Middle frontal gyrus (tissue), 1 donor: ENCODE measurements around the gene CEP85L.

Experiments used
- DNase-seq: peaks from one replicate; pipeline ENCODE4 v3.0.0-alpha.2; 2015; ENCODE audit warnings: low spot score; ENCODE audit errors: extremely low spot score

Gene CEP85L

DNA sequence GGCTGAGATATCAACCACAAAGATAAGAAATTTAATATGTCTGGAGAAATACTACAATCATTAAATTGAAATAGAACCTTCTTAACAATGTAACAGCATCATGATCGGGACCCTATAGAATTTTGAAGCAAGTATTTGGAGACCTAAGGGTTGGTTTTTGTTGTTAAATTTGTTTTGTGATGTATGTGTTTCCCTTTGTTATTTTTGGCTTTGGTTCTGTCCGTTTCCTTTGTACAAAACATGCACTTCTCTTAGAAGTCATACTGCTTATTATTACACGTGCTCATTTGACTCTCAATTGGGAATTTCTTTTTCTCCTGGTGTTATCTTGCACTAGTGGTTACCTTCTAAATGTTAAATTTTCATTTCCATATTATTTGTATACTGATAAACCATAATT, 107.3 kb downstream of the CEP85L start:
- no peak for DNase-seq

DNA sequence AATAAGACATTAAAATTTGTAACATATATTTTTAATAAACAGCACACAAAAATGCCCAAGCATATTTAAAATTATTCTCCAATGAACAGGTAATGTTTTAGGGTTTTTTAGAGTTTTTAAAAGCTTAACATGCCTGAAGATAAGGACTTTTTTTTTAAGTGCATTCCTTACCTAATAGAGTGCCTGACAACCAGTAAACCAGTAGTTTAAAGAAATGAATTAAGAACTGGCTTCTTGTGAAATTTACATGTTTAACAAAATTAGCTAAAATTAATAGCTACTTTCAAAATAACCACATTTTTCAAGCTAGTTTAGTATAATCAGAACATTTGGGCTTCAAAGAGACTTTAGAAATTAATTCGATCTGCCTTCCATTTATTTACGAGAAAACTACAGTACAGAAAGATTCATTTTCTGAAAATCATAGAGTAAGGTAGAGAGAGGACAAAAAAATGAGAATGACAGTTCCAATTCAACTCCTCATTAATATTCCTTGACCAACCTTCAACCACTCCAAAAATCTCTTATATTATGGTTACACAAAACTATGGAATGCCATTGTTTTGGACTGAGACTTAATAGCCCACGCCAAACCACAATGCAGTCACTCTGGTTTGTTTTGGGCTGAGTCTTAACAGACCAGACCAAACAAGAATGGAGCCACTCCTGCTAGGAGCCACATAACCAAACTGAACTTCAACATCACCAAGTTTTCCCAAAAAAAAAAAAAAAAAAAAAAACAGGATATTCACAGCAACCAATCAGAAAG, 109.0 kb downstream of the CEP85L start:
- DNase-seq, result no peak

DNA sequence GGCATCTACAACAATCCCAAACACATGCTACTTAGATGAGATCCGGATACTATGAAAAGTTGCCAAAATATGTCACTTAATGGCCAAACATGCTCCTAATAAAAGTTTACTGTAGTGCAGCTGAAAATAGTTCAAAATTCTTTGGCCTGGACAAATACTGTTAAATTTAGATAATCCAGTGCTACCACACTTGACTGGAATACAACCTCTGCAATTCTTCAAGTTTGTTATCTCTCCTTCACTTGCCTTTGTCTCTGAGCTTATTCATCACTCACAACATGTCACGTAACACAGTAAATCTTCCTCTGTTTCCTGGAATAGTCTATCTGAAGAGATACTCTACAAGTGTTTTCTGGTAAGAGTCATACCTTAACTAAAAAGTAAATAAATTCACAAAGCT, 113.8 kb downstream of the CEP85L start:
- no peak for DNase-seq

DNA sequence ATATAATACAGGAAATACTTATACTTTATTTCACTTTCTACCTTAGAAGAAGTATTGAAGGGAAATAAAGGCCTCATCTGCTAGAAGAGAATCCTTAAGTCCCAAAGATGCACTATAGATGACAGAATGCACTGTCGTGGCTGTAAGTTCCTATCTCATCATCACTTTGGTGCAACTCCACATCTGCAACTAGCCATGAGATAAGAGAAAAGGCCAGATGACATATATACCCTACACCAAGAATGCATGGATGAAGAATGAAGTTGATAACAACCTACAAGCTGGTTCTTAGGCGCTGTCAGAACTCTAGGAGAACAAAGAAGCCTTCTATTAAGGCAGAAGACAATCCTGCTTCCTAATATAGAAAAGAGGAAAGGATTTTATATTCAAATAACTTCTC, 114.9 kb downstream of the CEP85L start:
- no peak for DNase-seq

DNA sequence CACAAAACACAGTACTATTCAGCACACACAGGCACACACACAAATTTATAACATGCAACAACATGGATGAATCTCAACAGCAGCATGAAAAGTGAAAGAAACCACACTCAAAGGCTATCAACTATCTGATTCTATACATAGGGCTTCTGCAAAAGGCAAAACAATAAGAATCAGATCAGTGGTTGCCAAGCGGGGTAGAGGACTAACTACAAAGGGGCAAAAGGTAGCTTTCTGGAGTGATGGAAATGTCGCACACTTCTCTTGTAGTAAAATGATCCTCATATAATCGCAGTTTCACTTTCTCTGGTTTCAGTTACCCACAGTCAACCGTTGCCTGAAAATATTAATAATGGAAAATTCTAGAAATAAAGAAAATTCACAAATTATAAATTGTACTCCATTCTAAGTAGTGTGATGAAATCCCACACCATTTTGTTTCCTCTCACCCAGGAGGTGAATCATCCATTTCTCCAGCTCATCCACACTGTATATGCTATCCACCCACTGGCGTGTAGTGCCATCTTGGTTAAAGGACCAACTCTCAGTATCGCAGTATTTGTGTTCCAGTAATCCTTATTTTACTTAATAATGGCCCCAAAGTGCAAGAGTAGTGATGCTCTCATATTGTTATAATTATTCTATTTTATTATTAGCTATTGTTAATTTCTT, 116.1 kb downstream of the CEP85L start:
- no peak for DNase-seq

DNA sequence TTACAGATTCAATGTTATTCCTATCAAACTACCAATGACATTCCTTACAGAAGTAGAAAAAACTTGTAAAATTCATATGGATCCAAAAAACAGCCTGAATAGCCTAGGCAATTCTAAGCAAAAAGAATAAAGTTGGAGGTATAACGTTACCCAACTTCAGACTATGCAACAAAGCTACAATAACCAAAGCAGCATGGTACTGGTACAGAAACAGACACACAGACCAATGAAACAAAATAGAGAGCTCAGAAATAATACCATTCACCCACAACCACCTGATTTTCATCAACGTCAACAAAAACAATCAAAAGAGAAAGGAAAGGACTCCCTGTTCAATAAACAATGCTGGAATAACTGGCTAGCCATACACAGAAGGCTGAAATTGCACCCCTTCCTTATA, 120.4 kb downstream of the CEP85L start:
- DNase-seq, result no peak

DNA sequence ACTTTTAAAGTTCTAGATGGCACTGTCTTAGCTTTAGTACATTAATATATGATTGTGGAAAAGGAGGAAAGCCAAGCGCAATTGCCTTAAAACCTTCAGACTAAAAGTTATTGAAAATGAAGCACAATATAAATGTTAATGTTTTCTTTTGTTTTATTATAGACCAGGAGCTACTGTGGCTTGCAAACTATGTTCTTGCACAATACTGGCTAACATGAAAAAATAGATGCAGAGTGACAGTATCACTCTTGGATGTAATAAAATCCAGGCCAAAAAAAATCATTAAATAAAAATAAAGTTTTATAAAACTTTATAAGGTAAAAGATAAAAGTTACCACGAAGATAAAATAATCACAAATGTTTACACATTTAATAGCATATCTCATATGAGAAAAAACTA, 121.6 kb downstream of the CEP85L start:
- DNase-seq, result no peak

DNA sequence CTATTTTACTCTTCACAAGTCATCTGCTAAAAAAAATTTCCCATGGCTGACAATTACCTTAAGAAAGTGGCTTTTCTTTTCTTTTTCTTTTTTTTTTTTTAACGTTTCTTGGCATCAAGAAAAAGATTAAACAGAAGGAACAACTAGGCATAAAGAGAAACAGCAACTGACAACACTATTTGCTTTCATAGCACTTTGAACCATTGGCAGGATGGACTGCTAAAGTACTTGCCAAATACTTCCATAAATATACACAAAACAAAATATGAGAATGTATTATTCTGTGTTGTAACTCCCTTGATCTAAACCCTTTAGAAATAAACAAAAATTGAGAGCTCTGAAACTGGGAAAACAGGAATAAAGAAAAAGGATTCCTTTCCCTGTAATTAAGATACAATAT, 123.3 kb downstream of the CEP85L start:
- no peak for DNase-seq

DNA sequence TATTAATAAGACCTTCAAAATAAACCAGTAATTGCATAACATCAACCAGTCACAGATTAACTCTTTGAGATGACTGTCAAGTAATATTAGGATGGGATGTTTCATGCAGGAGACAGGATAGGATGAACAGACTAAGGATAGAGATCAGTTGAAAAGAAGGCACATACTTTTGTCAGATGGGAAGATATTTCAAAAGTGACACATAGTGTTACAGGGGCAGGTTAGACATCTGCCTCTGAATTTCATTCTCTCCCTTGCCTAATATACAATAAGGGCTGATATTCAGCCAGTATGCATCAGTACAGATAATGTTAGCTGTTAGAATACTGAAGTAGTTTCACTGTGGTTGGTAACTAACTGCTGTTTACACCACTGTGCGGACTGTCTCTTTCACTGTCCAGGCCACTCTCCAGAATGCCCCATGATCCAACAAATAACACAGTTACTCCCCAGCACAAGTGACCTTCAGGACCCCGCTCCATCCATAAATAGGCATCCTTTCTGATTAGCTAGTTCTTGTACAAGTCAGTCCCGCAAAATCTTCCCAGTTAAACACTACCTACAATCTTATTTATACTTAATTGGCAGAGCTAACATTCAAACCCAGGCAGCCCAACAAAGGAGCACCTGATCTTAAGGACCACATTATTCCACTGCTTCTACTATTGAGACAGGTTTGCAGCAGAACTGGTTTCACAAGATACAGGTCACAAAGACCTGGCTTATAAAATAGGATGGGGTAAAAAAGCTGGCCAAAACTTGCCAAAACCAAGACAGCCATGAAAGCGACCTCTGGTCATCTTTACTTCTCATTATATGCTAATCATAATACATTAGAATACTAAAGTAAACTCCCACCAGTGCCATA, 125.2 kb downstream of the CEP85L start:
- DNase-seq, result no peak

DNA sequence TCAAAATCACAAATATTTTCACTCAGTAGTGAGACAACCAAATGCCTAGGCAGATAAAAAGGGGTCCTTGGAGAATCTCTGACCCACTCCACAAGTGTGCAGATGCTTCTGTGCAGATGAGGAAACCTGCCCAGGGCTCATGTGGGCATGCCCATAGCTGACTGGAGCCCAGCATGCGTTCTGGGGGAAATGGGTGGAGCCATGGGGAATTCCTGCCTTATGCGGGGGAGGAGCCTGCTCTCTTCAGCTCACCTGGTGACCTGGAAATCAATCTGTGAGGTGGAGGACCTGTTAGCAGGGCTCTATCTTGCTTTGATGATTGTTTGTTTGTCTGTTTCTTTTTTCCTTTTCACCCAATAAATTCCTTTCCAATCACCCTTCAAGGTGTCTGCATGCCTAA, 126.7 kb downstream of the CEP85L start:
- DNase-seq, result no peak

DNA sequence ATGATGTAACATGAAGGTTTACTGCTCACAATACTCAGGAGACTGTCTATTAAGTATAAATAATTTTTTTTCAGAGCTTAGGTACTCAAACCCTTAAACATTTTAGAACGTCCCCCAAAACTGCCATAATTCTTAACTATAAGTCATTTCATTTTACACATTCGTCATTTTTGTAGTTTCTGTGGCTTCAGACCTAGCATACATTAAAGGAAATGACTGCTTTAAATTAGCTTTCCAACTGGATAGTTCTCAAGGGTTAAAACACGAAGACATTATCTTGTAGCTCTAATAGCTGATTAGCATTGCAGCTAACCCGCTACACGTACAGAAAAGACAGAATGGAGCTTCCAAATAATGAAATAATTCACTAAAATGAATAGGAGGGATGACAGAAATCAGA, 128.2 kb downstream of the CEP85L start:
- DNase-seq, result no peak

DNA sequence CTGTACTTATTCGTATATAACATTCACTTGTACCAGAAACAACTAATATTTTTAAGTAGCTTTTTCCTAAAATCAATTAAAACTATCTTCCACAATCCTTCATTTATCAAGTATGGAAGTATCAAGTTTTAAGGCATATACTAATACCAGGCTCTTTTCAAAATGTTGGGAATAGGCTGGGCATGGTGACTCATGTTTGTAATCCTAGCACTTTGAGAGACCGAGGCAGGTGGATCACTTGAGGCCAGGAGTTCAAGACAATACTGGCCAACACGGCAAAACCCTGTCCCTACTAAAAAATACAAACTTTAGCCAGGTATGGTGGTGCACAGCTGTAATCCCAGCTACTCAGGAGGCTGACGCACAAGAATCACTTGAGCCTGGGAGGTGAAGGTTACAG, 129.0 kb downstream of the CEP85L start:
- DNase-seq, result no peak

DNA sequence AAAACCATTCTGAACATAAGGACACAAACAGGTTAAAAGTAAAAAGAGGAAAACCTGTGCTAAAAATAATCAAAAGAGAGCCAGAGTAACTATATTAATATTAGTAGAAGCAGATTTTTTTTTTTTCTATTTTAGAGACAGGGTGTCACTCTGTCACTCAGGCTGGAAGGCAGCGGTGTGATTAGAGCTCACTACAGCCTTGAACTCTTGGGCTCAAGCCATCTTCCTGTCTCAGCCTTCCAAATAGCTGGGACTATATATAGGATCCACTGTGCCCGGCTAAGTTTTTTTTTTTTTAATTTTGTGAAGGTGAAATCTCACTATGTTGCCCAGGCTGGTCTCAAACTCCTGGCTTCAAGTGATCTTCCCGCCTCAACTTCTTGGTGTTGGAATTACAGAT, 136.7 kb downstream of the CEP85L start:
- DNase-seq, result no peak

DNA sequence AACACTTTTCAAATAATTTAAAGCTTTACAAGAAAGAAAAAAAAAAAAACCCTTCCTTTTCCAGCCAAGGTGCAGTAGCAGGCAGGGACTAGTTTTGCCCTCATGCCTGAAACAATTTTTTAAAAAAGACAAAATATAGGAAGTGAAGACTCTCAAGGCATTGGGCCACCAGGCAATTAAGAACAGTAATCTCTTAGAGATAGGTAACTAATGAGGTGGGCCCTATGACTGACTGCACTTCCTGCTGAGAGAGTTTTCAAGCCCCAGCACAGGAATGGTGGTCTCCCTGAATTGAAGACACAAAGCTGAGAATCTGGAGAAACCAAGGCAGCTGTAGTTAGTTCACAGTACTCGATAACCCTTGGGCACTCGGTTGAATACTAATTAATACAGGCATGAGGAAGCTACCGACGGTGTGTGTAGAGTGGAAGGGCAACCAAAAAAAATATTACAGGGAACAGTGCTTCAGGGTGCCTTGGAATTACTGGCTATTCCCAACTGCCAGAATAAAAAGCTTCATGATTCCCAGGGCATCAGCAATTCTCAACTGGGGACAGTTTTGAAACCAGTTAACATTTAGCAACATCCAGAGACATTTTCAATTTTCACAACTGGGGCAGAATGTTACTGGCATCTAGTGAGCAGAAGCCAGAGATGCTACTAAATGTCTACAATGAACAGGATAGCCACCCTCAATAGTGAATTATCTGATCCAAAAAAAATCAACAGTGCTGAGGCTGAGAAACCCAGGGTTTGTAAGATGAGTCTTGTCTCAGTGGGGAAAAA, 139.3 kb downstream of the CEP85L start:
- DNase-seq, result no peak

DNA sequence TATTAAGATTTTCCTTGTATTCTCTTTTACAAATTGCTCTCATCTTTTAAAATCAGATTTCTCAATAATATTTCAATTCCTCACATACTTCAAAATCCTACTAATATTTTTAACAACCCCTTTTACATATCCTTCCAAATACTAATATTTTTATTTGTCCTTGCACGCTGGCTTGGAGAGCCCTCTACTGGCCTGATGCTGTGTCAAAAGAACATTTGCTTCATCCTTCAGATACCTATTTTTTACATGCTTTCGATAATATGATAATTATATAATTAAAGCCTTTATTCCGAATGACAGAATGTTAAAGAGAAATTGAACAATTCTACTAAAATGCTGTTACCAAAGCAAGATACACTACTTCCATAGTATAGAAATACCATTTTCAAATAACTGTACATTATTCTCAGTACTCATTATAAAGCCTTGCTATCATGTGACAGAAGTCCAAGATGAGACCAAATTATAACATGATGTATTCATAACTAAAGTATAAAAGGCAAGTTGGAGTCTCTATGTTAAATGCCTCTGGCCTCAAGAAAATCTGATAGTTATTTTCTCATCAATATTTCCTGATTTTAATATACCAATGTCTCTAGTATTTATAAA, 142.3 kb downstream of the CEP85L start:
- no peak for DNase-seq

DNA sequence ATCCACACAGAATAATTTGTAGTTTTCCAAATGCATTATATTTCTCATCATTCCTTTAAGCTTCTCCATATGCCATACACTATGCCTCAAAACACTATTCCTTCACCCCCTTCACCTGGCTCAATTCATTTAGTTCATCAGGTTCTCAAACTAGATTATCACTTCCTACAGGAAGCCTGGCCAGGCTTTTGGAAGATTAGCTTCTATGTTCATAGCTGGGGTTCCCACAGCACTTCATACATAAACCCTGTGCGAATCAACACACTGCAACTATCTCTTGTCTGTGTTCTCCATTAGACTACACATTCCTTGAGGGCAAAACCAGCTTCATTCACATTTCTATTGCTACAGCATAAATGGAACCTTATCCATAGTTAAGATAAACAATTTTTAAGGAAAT, 143.8 kb downstream of the CEP85L start:
- no peak for DNase-seq

DNA sequence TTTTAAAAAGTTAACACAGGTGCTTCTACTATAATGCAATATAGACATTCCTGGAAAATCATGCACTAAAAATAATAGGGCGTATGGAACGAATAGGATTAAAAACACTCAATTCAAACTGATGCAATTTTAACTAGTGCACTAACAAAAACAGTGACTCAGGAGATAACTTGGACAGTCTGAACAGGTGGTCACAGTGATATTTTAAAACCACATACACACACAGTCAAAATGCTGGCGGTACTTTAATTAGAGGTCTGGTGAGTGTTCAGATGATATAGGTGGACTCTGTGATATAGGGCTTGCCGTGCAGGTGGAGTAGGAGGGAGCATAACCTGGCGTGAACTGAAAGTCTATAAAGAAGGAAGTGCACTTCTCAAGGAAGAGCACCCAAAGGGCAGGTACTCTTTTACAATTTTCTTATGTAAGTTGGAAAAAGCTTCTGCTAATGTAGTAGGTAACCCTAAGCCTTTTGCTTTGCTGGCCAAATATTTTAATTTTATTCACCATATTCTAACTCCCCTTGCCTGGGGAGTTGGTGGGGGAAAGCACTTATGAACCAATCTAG, 145.2 kb downstream of the CEP85L start:
- DNase-seq, result no peak

DNA sequence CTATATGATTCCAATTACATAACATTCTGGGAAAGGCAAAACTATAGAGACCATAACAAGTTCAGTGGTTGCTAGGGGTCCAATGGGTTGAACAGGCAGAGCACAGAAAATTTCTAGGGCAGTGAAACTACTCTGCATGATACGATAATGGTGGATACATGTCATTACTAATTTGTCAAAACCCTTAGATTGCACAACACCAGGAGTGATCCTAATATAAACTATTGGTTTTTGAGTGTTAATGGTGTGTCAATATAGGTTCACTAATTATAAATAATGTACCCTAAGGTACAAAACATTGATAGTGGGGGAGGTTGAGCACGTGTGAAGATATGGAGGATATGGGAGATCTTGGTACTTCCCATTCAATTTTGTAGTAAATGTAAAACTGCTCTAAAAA, 145.7 kb downstream of the CEP85L start:
- no peak for DNase-seq

DNA sequence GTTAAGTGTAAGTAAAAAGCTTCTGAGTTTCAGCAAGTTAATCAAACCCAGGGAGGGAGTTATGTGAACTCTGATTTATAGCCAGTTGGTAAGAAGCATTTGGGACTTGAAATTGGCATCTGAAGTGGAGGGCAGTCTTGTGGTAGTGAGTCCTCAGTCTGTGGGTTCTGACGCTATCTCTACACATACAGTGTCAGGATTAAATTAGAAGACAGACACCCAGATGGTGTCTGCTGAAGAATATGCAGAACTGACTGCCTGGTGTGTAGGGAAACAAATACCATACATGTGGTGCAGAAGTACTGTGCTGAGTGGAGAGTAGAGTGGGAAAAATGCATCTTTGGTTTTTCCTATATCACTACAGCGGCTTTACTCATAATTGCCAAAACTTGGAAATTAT, 146.8 kb downstream of the CEP85L start:
- no peak for DNase-seq

DNA sequence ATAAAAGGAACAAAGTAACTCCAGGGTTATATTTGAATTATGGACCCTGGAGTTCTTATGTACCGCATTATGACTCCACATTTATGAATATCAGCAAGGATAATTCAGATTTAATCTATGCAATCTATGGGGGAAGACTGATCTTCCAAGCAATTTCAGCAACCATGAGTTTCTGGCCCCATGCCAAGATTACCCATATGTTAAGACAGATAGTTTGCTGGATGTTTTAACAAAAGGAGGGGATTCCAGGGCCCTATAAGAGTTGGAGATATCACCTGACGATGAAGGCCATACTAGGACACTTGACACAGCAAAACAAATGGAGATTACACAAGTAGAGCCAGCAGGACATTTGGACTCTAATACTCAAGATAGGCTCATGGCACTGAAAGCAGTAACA, 149.2 kb downstream of the CEP85L start:
- no peak for DNase-seq

DNA sequence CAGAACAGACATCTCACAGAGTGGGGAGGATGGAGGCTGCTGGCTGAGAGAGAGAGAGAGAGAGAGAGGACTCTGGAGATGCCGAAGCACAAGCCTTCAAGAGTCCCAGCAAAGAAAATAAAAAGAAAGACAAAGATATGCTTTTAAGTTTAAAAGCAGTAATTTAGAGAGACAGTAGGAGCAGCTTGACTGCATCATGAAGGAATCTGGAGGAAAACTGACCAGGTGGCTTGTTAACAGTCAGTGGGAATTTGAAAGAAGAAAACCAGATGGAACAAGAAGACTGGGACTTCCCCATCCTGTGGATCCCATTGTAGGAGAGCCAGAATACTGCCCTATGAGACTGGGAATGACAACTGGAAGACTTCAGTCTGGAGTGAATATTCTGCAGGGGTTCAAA, 149.6 kb downstream of the CEP85L start:
- DNase-seq, result no peak
